ENCODE results near the gene CEP162.
"Not testable (repeated sequence)": the region's sequence is repeated elsewhere in the genome, so short reads cannot be mapped to it uniquely, and the experiment has no call there.

Gene CEP162

DNA sequence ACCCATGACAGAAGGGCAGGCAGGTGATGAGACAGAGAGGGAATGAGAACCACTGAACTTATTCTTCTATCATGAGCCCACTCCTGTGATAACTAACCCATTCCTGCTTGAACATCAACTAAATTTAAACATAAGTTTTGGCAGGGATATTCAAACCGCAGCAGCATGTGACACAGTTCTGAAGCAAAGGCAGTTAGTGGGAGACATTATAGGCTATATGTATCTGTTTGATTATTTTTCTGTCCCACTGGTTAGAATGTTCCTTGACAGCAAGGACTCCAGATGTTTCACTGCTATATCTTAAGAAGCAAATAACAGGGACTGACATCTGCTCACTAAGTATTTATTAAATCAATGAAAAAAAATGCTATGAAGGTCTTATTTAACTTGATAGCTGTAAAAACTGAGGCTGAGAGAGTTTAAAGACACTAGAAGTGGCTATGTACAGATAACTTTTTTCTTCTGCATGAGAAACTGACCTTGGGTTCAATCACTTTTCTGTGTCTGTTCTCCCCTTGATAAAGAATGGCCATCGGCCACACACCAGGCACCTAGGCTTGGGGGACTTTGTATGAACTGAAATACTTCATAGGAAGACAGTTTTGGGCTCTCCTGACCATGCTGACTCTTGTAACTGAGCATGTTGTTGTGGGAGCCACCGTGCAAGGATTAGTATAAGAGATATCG, 90.9 kb downstream of the CEP162 start:
- no peak overlapping the region for H3K4me3 ChIP-seq (ENCODE audit: control insufficient read depth, low read depth, low read length)
- TF ChIP-seq, protein P1, sequence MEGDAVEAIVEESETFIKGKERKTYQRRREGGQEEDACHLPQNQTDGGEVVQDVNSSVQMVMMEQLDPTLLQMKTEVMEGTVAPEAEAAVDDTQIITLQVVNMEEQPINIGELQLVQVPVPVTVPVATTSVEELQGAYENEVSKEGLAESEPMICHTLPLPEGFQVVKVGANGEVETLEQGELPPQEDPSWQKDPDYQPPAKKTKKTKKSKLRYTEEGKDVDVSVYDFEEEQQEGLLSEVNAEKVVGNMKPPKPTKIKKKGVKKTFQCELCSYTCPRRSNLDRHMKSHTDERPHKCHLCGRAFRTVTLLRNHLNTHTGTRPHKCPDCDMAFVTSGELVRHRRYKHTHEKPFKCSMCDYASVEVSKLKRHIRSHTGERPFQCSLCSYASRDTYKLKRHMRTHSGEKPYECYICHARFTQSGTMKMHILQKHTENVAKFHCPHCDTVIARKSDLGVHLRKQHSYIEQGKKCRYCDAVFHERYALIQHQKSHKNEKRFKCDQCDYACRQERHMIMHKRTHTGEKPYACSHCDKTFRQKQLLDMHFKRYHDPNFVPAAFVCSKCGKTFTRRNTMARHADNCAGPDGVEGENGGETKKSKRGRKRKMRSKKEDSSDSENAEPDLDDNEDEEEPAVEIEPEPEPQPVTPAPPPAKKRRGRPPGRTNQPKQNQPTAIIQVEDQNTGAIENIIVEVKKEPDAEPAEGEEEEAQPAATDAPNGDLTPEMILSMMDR (IDR thresholded peaks at IDR 0.05; ENCODE audit: control insufficient read depth, insufficient read depth, low read depth, low read length, missing control alignments): no peak
- no peak for DNase-seq (ENCODE audit: low read depth)

DNA sequence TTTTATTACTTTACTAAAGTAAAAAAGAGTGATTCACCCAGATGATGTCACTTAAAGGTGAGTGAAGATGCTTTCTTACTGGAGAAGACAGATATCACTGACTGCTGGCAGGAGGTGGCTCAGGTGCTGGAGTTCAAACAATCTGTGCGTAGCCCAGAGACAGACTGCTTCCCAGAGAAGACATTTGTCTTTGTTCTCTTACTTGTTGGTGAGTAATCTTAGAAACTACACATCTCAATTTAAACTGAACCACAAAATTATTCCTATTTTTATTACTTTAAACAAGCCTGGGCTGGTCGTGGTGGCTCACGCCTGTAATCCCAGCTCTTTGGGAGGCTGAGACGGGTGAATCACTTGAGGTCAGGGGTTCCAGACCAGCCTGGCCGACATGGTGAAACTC, 92.2 kb downstream of the CEP162 start:
- TF ChIP-seq, protein P1 (IDR thresholded peaks at IDR 0.05; ENCODE audit: control insufficient read depth, insufficient read depth, low read depth, low read length, missing control alignments): no peak
- no peak for DNase-seq (ENCODE audit: low read depth)
- no peak overlapping the region for H3K4me3 ChIP-seq (ENCODE audit: control insufficient read depth, low read depth, low read length)

DNA sequence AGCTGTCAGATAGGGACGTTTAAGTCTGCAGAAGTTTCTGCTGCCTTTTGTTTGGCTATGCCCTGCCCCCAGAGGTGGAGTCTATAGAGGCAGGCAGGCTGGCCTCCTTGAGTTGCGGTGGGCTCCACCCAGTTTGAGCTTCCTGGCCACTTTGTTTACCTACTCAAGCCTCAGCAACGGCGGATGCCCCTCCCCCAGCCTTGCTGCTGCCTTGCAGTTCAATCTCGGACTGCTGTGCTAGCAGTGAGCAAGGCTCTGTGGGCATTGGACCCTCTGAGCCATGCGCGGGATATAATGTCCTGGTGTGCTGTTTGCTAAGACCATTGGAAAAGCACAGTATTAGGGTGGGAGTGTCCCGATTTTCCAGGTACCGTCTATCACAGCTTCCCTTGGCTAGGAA, 94.1 kb downstream of the CEP162 start:
- not testable (repeated sequence) for DNase-seq (ENCODE audit: low read depth); H3K4me3 ChIP-seq (ENCODE audit: control insufficient read depth, low read depth, low read length)

DNA sequence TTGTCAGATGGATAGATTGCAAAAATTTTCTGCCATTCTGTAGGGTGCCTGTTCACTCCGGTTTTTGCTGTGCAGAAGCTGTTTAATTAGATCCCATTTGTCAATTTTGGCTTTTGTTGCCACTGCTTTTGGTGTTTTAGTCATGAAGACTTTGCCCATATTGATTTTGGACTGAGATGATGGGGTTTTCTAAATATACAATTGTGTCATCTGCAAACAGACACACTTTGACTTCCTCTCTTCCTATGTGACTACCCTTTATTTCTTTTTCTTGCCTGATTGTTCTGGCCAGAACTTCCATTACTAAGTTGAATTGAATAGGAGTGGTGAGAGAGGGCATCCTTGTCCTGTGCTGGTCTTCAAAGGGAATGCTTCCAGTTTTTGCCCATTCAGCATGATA, 97.9 kb downstream of the CEP162 start:
- DNase-seq (ENCODE audit: low read depth); H3K4me3 ChIP-seq (ENCODE audit: control insufficient read depth, low read depth, low read length): not testable (repeated sequence)

DNA sequence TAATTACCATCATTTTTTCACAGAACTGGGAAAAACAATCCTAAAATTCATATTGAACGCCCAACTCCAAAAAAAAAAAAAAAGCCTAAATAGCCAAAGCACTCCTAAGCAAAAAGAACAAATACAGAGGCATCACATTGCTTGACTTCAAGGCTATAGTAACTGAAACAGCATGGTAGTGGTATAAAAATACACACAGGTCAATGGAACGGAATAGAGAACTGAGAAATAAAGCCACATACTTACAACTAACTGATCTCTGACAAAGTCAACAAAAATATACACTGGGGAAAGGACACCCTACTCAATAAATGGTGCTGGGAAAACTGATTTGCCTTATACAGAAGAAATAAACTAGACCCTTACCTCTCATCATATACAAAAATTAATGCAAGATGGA, 104.3 kb downstream of the CEP162 start:
- TF ChIP-seq, protein P1 (IDR thresholded peaks at IDR 0.05; ENCODE audit: control insufficient read depth, insufficient read depth, low read depth, low read length, missing control alignments): no peak
- no peak for DNase-seq (ENCODE audit: low read depth)
- no peak overlapping the region for H3K4me3 ChIP-seq (ENCODE audit: control insufficient read depth, low read depth, low read length)

DNA sequence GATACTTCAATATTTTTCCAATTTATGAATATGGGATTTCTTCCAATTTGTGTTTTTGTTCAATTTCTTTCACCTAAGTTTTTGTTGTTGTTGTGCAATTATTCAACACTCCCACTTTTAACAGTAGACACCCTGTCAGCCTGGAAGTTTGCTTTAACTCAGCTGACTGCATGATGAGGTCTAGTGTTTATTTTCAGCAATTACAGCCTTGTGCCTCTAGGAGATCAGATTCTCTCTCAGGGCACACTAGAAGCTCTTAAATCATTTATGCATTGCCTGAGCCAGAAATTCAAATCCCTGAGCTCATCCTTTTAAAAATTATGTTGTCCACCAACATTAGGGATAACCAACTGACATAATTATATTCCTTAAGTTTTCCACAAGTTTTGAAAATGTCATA, 108.2 kb downstream of the CEP162 start:
- TF ChIP-seq, protein P1 (IDR thresholded peaks at IDR 0.05; ENCODE audit: control insufficient read depth, insufficient read depth, low read depth, low read length, missing control alignments): peak; percentile 5

DNA sequence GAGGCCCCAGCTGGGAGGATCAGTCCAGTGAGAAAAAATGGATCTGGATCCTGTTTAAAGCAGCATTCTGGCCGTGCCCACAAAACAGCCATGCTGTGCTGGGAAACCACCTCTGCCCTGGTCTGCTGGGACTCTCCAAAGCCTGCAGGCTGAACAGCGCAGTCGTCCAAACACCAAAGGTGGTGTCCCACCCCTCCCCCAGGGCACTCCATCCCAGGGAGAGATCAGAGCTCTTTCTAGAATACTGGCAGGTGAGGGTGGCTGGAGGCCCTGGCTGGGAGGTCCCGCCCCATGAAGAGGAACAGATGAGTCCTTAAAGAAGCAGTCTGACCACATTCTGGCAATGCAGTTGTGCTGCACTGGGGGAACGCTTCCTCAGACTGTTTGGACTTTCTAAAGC, 109.3 kb downstream of the CEP162 start:
- no peak for DNase-seq (ENCODE audit: low read depth)
- TF ChIP-seq, protein P1 (IDR thresholded peaks at IDR 0.05; ENCODE audit: control insufficient read depth, insufficient read depth, low read depth, low read length, missing control alignments): no peak
- no peak overlapping the region for H3K4me3 ChIP-seq (ENCODE audit: control insufficient read depth, low read depth, low read length)

More for the DNA sequence above, 108.2 kb downstream of the CEP162 start:
- no peak for DNase-seq (ENCODE audit: low read depth)
- no peak overlapping the region for H3K4me3 ChIP-seq (ENCODE audit: control insufficient read depth, low read depth, low read length)

DNA sequence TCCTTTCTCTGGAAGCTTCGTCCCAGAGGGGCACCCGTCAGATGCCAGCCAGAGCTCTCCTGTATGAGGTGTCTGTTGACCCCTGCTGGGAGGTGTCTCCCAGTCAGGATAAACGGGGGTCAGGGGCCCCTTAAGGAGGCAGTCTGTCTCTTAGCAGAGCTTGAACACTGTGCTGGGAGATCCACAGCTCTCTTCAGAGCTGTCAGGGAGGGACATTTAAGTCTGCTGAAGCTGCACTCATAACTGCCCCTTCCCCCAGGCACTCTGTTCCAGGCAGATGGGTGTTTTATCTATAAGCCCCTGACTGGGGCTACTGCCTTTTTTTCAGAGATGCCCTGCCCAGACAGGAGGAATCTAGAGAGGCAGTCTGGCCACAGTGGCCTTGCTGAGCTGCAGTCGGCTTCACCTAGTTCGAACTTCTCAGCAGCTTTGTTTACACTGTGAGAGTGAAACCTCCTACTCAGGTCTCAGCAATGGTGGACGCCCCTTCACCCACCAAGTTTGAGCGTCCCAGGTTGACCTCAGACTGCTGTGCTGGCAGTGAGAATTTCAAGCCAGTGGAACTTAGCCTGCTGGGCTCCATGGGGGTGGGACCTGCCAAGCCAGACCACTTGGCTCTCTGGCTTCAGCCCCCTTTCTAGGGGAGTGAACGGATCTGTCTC, 112.4 kb downstream of the CEP162 start:
- not testable (repeated sequence) for DNase-seq (ENCODE audit: low read depth); H3K4me3 ChIP-seq (ENCODE audit: control insufficient read depth, low read depth, low read length)

DNA sequence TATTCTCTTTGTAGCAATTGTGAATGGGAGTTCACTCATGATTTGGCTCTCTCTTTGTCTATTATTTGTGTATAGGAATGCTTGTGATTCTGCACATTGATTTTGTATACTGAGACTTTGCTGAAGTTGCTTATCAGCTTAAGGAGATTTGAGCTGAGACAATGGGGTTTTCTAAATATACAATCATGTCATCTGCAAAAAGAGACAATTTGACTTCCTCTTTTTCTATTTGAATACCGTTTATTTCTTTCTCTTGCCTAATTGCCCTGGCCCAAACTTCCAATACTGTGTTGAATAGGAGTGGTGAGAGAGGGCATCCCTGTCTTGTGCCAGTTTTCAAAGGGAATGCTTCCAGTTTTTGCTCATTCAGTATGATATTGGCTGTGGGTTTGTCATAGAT, 116.1 kb downstream of the CEP162 start:
- not testable (repeated sequence) for H3K4me3 ChIP-seq (ENCODE audit: control insufficient read depth, low read depth, low read length); DNase-seq (ENCODE audit: low read depth)
